Endodermal cell (in vitro differentiated cells): ENCODE data around the gene B4GALT6. TPM values are rescaled to one million over a fixed set of nuclear protein-coding genes. Genes with fewer than 3 reads are reported as not detected.

ENCODE experiments used
- DNase-seq: peaks from one replicate; pipeline ENCODE4 v3.0.0-alpha.2; 2017
- H3K27ac ChIP-seq: 2 replicates; pipeline ENCODE4 v1.5.1; 2013; ENCODE audit warnings: mild to moderate bottlenecking, low read depth, low read length, moderate library complexity
- H3K27me3 ChIP-seq: 2 replicates; pipeline ENCODE4 v1.6.1; 2013; ENCODE audit warnings: mild to moderate bottlenecking, low read length, moderate library complexity; ENCODE audit not compliant: insufficient read depth, control insufficient read depth, poor library complexity, severe bottlenecking
- H3K36me3 ChIP-seq: 2 replicates; pipeline ENCODE4 v1.7.0; 2013; ENCODE audit warnings: mild to moderate bottlenecking, low read length, moderate library complexity; ENCODE audit not compliant: control insufficient read depth, insufficient read depth
- H3K4me1 ChIP-seq: one replicate; pipeline ENCODE4 v1.7.0; 2013; ENCODE audit warnings: low read length; ENCODE audit not compliant: control insufficient read depth, insufficient read depth
- H3K4me3 ChIP-seq: 2 replicates; pipeline ENCODE4 v1.5.1; 2013; ENCODE audit warnings: mild to moderate bottlenecking, low read length, moderate library complexity
- H3K9ac ChIP-seq: 2 replicates; pipeline ENCODE4 v1.6.1; 2013; ENCODE audit warnings: mild to moderate bottlenecking, low read length, moderate library complexity; ENCODE audit not compliant: poor library complexity, severe bottlenecking; ENCODE audit errors: extremely low read depth
- H3K9me3 ChIP-seq: 2 replicates; pipeline ENCODE4 v1.6.1; 2013; ENCODE audit warnings: mild to moderate bottlenecking, low read length, moderate library complexity; ENCODE audit not compliant: control insufficient read depth
- H3K27ac Mint-ChIP-seq: 2 replicates; pipeline ENCODE4 v1.8.0; 2020; ENCODE audit warnings: mixed read lengths
- H3K27me3 Mint-ChIP-seq: 2 replicates; pipeline ENCODE4 v1.8.0; 2021; ENCODE audit warnings: mild to moderate bottlenecking, mixed read lengths; ENCODE audit not compliant: insufficient read depth
- H3K36me3 Mint-ChIP-seq: 2 replicates; pipeline ENCODE4 v1.8.0; 2020; ENCODE audit warnings: low read depth, mixed read lengths
- H3K4me1 Mint-ChIP-seq: 2 replicates; pipeline ENCODE4 v1.8.0; 2020; ENCODE audit warnings: mixed read lengths
- H3K4me3 Mint-ChIP-seq: 2 replicates; pipeline ENCODE4 v1.8.0; 2020; ENCODE audit warnings: mild to moderate bottlenecking, moderate library complexity, mixed read lengths
- H3K9me3 Mint-ChIP-seq: 2 replicates; pipeline ENCODE4 v1.8.0; 2020; ENCODE audit warnings: mild to moderate bottlenecking, mixed read lengths
- WGBS, 2 experiments: methylation state at CpG; one replicate each; pipeline versions ENCODE4 v1.1.5 to v1.1.7; 2013; ENCODE audit warnings: missing lambda C conversion rate in 2 of 2, mixed read lengths in 1 of 2; ENCODE audit not compliant: insufficient coverage in 1 of 2, insufficient read length in 1 of 2; 5-methylcytosine and 5-hydroxymethylcytosine counted together
- total RNA-seq, 2 donors: library from RNA; stranded (reverse); fragmentation: NEBNext Ultra II Directional in 1 of 2; extraction: Animal tissue kit (Norgen Biotek cat#: 25700) in 1 of 2; gene quantifications; 2 replicates in 1 of 2; 3 replicates in 1 of 2; pipeline ENCODE4 v1.2.1, GENCODE V29; 2021
- TF ChIP-seq, protein P1 (sequence below): fragments of 200-600 bp; sonication (generic); conservative IDR thresholded peaks from 2 replicates; pipeline ENCODE4 v1.5.0; 2021; ENCODE audit warnings: antibody characterized with exemption, mild to moderate bottlenecking

The B4GALT6 gene
- total RNA-seq, 2 donors from 2014 or later, result 47.7 to 48.4 TPM

DNA sequence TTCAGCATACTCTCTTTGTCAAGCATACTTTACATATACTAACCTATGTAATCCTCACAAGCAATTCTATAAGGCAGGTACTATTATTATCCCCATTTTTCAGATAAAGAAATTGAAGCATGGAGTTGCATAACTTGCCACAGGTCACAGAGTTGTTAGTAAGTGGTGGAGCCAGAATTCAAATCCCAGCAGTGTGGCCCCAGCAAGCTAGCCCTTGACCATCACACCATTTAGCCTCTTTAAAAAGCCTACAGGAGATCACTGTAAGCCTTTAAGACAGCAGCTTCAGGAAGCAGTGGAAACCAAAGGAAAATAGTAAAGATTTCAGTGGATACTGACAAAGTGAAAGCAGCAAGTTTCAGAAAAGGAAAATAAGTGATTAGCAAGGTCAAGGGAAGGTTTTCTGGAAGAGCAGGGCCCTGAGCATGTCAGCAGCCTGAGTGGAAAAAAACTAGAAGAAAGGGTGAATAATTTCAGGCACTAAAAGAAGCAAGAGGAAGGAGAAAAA is 11.7 kb downstream of the B4GALT6 start:
- no peak for DNase-seq
- no peak overlapping the region for H3K4me3 Mint-ChIP-seq
- no peak overlapping the region for H3K27ac Mint-ChIP-seq
- Histone ChIP-seq H3K4me1 (peaks cover 4% of the 10 kb centered on the region), H3K36me3 (no peaks in the 10 kb centered on the region), H3K4me3 (no peak overlapping the region), H3K27me3 (no peaks in the 10 kb centered on the region), H3K9ac (no peak overlapping the region), H3K9me3 (no peaks in the 10 kb centered on the region), H3K27ac (peak overlapping the region; percentile 11)
- no peaks in the 10 kb centered on the region for H3K27me3 Mint-ChIP-seq
- TF ChIP-seq, protein P1, sequence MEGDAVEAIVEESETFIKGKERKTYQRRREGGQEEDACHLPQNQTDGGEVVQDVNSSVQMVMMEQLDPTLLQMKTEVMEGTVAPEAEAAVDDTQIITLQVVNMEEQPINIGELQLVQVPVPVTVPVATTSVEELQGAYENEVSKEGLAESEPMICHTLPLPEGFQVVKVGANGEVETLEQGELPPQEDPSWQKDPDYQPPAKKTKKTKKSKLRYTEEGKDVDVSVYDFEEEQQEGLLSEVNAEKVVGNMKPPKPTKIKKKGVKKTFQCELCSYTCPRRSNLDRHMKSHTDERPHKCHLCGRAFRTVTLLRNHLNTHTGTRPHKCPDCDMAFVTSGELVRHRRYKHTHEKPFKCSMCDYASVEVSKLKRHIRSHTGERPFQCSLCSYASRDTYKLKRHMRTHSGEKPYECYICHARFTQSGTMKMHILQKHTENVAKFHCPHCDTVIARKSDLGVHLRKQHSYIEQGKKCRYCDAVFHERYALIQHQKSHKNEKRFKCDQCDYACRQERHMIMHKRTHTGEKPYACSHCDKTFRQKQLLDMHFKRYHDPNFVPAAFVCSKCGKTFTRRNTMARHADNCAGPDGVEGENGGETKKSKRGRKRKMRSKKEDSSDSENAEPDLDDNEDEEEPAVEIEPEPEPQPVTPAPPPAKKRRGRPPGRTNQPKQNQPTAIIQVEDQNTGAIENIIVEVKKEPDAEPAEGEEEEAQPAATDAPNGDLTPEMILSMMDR, result no peak
- H3K9me3 Mint-ChIP-seq, result no peaks in the 10 kb centered on the region
- peaks cover 18% of the 10 kb centered on the region for H3K4me1 Mint-ChIP-seq
- H3K36me3 Mint-ChIP-seq, result peaks cover 6% of the 10 kb centered on the region

DNA sequence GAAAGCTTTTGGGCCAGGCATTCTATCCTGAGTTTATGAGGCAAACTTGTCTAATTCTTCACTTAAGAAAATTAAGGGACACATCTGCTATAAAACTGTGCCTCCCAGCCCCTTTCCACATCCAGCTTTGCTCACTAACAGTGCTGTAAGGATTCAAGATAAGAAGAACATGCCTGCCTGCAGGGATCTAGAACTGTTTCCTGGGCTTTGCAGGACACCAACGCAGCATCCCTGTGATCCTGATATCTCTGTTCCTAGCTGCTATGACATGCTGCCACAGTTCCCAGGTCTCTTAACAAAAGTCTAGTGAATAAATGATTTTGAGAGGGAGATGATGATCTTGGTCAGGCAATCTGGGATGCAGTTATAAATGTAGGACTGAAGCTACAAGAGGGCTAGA is 12.4 kb downstream of the B4GALT6 start:
- Mint-ChIP-seq H3K4me3 (no peak overlapping the region), H3K27me3 (no peaks in the 10 kb centered on the region), H3K4me1 (peaks cover 14% of the 10 kb centered on the region), H3K27ac (no peak overlapping the region), H3K36me3 (peaks cover 6% of the 10 kb centered on the region), H3K9me3 (no peaks in the 10 kb centered on the region)
- no peaks in the 10 kb centered on the region for H3K27me3 ChIP-seq
- H3K4me1 ChIP-seq, result peaks cover 4% of the 10 kb centered on the region
- DNase-seq, result no peak
- no peaks in the 10 kb centered on the region for H3K9me3 ChIP-seq
- WGBS, 2 experiments, result 83% methylated on average over 1 of the region's 1 CpG; no CpG with 5 or more reads in 1 of the 2 experiments
- H3K9ac ChIP-seq, result no peak overlapping the region
- TF ChIP-seq, protein P1, result no peak
- H3K4me3 ChIP-seq, result no peak overlapping the region
- no peaks in the 10 kb centered on the region for H3K36me3 ChIP-seq
- H3K27ac ChIP-seq, result no peak overlapping the region

DNA sequence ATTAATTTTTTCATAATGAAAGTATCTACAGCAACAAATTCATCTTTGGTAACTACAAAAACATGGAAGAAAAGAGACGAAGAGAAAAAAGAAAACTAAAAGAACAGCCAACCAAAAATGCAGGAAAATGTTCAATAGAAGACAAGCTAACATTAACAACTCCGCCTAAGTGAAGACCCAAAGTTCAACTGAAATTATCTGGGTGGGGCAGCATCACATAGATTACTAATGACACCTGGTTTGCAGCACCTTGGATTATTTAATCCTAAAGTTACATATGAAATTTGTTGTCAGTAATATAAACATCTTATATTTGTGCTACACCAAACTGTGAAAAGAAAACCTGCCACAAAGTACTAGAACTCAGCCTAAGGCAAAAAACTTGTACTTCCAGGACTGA is 14.8 kb downstream of the B4GALT6 start:
- H3K27me3 Mint-ChIP-seq, result no peaks in the 10 kb centered on the region
- H3K9ac ChIP-seq, result no peak overlapping the region
- H3K36me3 Mint-ChIP-seq, result peaks cover 12% of the 10 kb centered on the region
- no peaks in the 10 kb centered on the region for H3K27me3 ChIP-seq
- TF ChIP-seq, protein P1, result no peak
- no peak overlapping the region for H3K27ac Mint-ChIP-seq
- no peak overlapping the region for H3K4me3 ChIP-seq
- H3K27ac ChIP-seq, result no peak overlapping the region
- H3K4me3 Mint-ChIP-seq, result no peak overlapping the region
- peaks cover 4% of the 10 kb centered on the region for H3K4me1 ChIP-seq
- no peak for DNase-seq
- H3K9me3 ChIP-seq, result no peaks in the 10 kb centered on the region
- H3K36me3 ChIP-seq, result no peaks in the 10 kb centered on the region
- 100% methylated on average over 1 to 2 of the region's 2 CpGs for WGBS, 2 experiments
- peaks cover 5% of the 10 kb centered on the region for H3K4me1 Mint-ChIP-seq
- H3K9me3 Mint-ChIP-seq, result no peaks in the 10 kb centered on the region
